Neuron (in vitro differentiated cells): ENCODE measurements around the gene MYL7.
A peak's percentile ranks its signal among the peaks of the same experiment; 100 is the strongest.

Experiments
- H2AFZ ChIP-seq: one replicate; pipeline ENCODE4 v1.6.1; 2013; ENCODE audit warnings: low read depth, mild to moderate bottlenecking, inconsistent platforms, low read length, moderate library complexity
- H3K27me3 ChIP-seq: one replicate; pipeline ENCODE4 v1.6.1; 2013; ENCODE audit warnings: low read length; ENCODE audit not compliant: insufficient read depth
- H3K36me3 ChIP-seq: one replicate; pipeline ENCODE4 v1.6.1; 2013; ENCODE audit warnings: low read length; ENCODE audit not compliant: insufficient read depth
- H3K4me1 ChIP-seq: one replicate; pipeline ENCODE4 v1.6.1; 2013; ENCODE audit warnings: low read length; ENCODE audit not compliant: insufficient read depth
- H3K4me3 ChIP-seq: 2 replicates; pipeline ENCODE4 v1.5.1; 2013; ENCODE audit warnings: mild to moderate bottlenecking, low read length, moderate library complexity
- H3K9me3 ChIP-seq: one replicate; pipeline ENCODE4 v1.6.1; 2013; ENCODE audit warnings: low read length

The MYL7 gene

GRCh38 chr7:44141221-44141850, at the start of gene MYL7:
MYL7 (minus strand) TSS chr7:44141332; CDS start chr7:44141305, 27 bp downstream.
- peaks cover 2% of the 10 kb centered on the region for H3K9me3 ChIP-seq
- peaks cover 28% of the 10 kb centered on the region for H3K27me3 ChIP-seq
- no peaks in the 10 kb centered on the region for H3K4me1 ChIP-seq
- no peak within 1 kb of the TSS for H2AFZ ChIP-seq
- no peaks in the 10 kb centered on the region for H3K36me3 ChIP-seq
- H3K4me3 ChIP-seq = no peak within 1 kb of the TSS

GRCh38 chr7:44189993-44190872, 49.1 kb upstream of the MYL7 start:
- Histone ChIP-seq H3K4me1 (peaks cover 6% of the 10 kb centered on the region), H3K9me3 (no peaks in the 10 kb centered on the region), H2AFZ (no peak overlapping the region), H3K27me3 (peaks cover 6% of the 10 kb centered on the region), H3K4me3 (no peak overlapping the region), H3K36me3 (no peaks in the 10 kb centered on the region)

- H3K4me3 ChIP-seq = no peak within 1 kb of the TSS
- no peaks in the 10 kb centered on the region for H3K9me3 ChIP-seq
- H3K36me3 ChIP-seq = no peaks in the 10 kb centered on the region
- H2AFZ ChIP-seq = no peak within 1 kb of the TSS
- peaks cover 12% of the 10 kb centered on the region for H3K4me1 ChIP-seq
- peaks cover 10% of the 10 kb centered on the region for H3K27me3 ChIP-seq
Observed at GRCh38 chr7:44189286-44189992, 48.3 kb upstream of the MYL7 start, which contains the start of gene GCK. GCK (minus strand) TSS chr7:44189439; CDS start chr7:44188953, 486 bp downstream.

GRCh38 chr7:44188480-44189225, 47.5 kb upstream of the MYL7 start:
- Histone ChIP-seq H3K4me1 (peaks cover 12% of the 10 kb centered on the region), H3K36me3 (no peaks in the 10 kb centered on the region), H3K4me3 (no peak overlapping the region), H3K27me3 (peaks cover 10% of the 10 kb centered on the region), H2AFZ (no peak overlapping the region), H3K9me3 (no peaks in the 10 kb centered on the region)

- Histone ChIP-seq H3K27me3 (peaks cover 7% of the 10 kb centered on the region), H3K4me1 (peaks cover 12% of the 10 kb centered on the region), H3K36me3 (no peaks in the 10 kb centered on the region), H2AFZ (no peak overlapping the region), H3K4me3 (no peak overlapping the region), H3K9me3 (peaks cover 1% of the 10 kb centered on the region)
Observed at GRCh38 chr7:44187636-44188416, 46.7 kb upstream of the MYL7 start.

GRCh38 chr7:44186736-44187135, 45.6 kb upstream of the MYL7 start:
- Histone ChIP-seq H3K9me3 (peaks cover 6% of the 10 kb centered on the region), H3K36me3 (no peaks in the 10 kb centered on the region), H2AFZ (no peak overlapping the region), H3K27me3 (peaks cover 15% of the 10 kb centered on the region), H3K4me1 (peaks cover 12% of the 10 kb centered on the region), H3K4me3 (no peak overlapping the region)

- H3K9me3 ChIP-seq = peaks cover 6% of the 10 kb centered on the region
Observed at GRCh38 chr7:44185729-44186128, 44.6 kb upstream of the MYL7 start.

GRCh38 chr7:44184873-44185446, 43.8 kb upstream of the MYL7 start:
- Histone ChIP-seq H3K36me3 (no peaks in the 10 kb centered on the region), H3K27me3 (peaks cover 19% of the 10 kb centered on the region), H3K4me1 (peaks cover 12% of the 10 kb centered on the region), H3K9me3 (peaks cover 6% of the 10 kb centered on the region), H3K4me3 (no peak overlapping the region), H2AFZ (peak overlapping the region; percentile 62)

More at GRCh38 chr7:44185729-44186128, 44.6 kb upstream of the MYL7 start:
- H3K27me3 ChIP-seq = peaks cover 19% of the 10 kb centered on the region
- no peak overlapping the region for H3K4me3 ChIP-seq
- H3K4me1 ChIP-seq = peaks cover 12% of the 10 kb centered on the region
- no peak overlapping the region for H2AFZ ChIP-seq
- H3K36me3 ChIP-seq = no peaks in the 10 kb centered on the region

GRCh38 chr7:44184206-44184872, 43.2 kb upstream of the MYL7 start:
- Histone ChIP-seq H3K4me1 (peaks cover 9% of the 10 kb centered on the region), H3K4me3 (no peak overlapping the region), H3K36me3 (no peaks in the 10 kb centered on the region), H3K27me3 (peaks cover 19% of the 10 kb centered on the region), H2AFZ (peak overlapping the region; percentile 62), H3K9me3 (peaks cover 6% of the 10 kb centered on the region)

GRCh38 chr7:44183386-44183785, 42.3 kb upstream of the MYL7 start:
- Histone ChIP-seq H2AFZ (no peak overlapping the region), H3K27me3 (peaks cover 16% of the 10 kb centered on the region), H3K4me3 (no peak overlapping the region), H3K4me1 (peaks cover 7% of the 10 kb centered on the region), H3K9me3 (peaks cover 6% of the 10 kb centered on the region), H3K36me3 (no peaks in the 10 kb centered on the region)

- Histone ChIP-seq H3K4me3 (no peak overlapping the region), H3K36me3 (no peaks in the 10 kb centered on the region), H3K27me3 (peaks cover 16% of the 10 kb centered on the region), H2AFZ (no peak overlapping the region), H3K9me3 (peaks cover 6% of the 10 kb centered on the region), H3K4me1 (peaks cover 8% of the 10 kb centered on the region)
Observed at GRCh38 chr7:44182827-44183226, 41.7 kb upstream of the MYL7 start.
